Esophagus muscularis mucosa (tissue), 4 donors: Measurements from ENCODE around the gene PCCB. TPM values are rescaled to one million over a fixed set of nuclear protein-coding genes. Genes with fewer than 3 reads are reported as not detected.
"Not testable (repeated sequence)": the region's sequence is repeated elsewhere in the genome, so short reads cannot be mapped to it uniquely, and the experiment has no call there.

ENCODE experiments used
- DNase-seq: peaks from one replicate; pipeline ENCODE4 v3.0.0-alpha.2; 2017; ENCODE audit errors: extremely low spot score
- H3K27ac ChIP-seq, 4 donors: fragments of 200-600 bp; sonication (generic); replicated peaks in 1 of 4; 1 replicate in 3 of 4; 2 replicates in 1 of 4; pipeline ENCODE4 v1.5.1; 2016 to 2019; ENCODE audit warnings: mild to moderate bottlenecking in 1 of 4
- H3K27me3 ChIP-seq, 4 donors: fragments of 200-600 bp; sonication (generic); one replicate each; pipeline versions ENCODE4 v1.5.1 to v1.6.0; 2016 to 2019
- H3K36me3 ChIP-seq, 4 donors: fragments of 200-600 bp; sonication (generic); one replicate each; pipeline ENCODE4 v1.5.1; 2016 to 2019
- H3K4me1 ChIP-seq, 4 donors: fragments of 200-600 bp; sonication (generic); one replicate each; pipeline ENCODE4 v1.5.1; 2016 to 2019
- H3K4me3 ChIP-seq, 4 donors: fragments of 200-600 bp; sonication (generic); 1 replicate in 2 of 4; 2 replicates in 2 of 4; pipeline ENCODE4 v1.5.1; 2016 to 2019; ENCODE audit warnings: mild to moderate bottlenecking in 4 of 4, moderate library complexity in 1 of 4
- H3K9me3 ChIP-seq, 4 donors: fragments of 200-600 bp; sonication (generic); 1 replicate in 3 of 4; 2 replicates in 1 of 4; pipeline ENCODE4 v1.5.1; 2016 to 2019
- EP300 ChIP-seq: sonication (generic); formaldehyde crosslinking; IDR thresholded peaks from one replicate; pipeline ENCODE4 v1.6.1; 2017; ENCODE audit warnings: antibody characterized with exemption
- POLR2A ChIP-seq: fragments of 450-650 bp; IDR thresholded peaks from one replicate; pipeline ENCODE4 v1.6.1; 2017; ENCODE audit warnings: antibody characterized with exemption, moderate library complexity, mild to moderate bottlenecking, low read depth
- POLR2AphosphoS5 ChIP-seq, 2 donors: sonication (generic); formaldehyde crosslinking; IDR thresholded peaks; one replicate each; pipeline ENCODE4 v1.6.1; 2017; ENCODE audit warnings: antibody characterized with exemption in 2 of 2
- WGBS: methylation state at CpG from one replicate; pipeline ENCODE4 v1.1.5; 2018; 5-methylcytosine and 5-hydroxymethylcytosine counted together
- intact Hi-C: fragments of 100-400 bp; cut with DNase I; formaldehyde crosslinking; loops from one replicate; pipeline ENCODE4 v1.15.1; 2023
- total RNA-seq, 4 donors: library from RNA; depleted of rRNA; stranded (reverse); fragments of >200 nt; gene quantifications; one replicate each; pipeline versions ENCODE4 v1.1.0 to v1.2.1, GENCODE V29; 2016
- TF ChIP-seq, protein P1 (sequence below), 3 experiments: fragments of 200-600 bp in 2 of 3; fragments of 450-650 bp in 1 of 3; sonication (generic) in 2 of 3; IDR thresholded peaks; one replicate each; pipeline ENCODE4 v1.5.1; 2017 to 2019; ENCODE audit warnings: antibody characterized with exemption in 3 of 3, mild to moderate bottlenecking in 2 of 3, moderate library complexity in 1 of 3

Gene PCCB
- total RNA-seq, 4 donors from 2014 or later: 25.8 to 35.6 (median 31.4) TPM

DNA sequence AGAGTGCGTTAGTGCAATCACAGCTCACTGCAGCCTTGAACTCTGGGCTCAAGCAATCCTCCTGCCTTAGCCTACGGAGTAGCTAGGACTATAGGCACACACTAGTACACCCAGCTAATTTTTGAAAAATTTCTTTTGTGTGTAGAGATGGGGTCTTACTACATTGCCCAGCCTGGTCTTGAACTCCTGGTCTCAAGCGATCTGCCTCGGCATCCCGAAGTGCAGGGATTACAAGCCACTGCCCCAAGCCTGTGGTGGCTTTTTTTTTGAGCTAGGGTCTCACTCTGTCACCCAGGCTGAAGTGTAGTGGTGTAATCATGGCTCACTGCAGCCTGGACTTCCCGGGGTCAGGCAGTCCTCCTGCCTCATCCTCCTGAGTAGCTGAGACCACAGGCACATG, 17.1 kb downstream of the PCCB start:
- WGBS: 100% methylated on average over 6 of the region's 6 CpGs
- H3K4me1 ChIP-seq: no peaks in the 10 kb centered on the region
- H3K27me3 ChIP-seq: no peaks in the 10 kb centered on the region
- no peak overlapping the region for H3K4me3 ChIP-seq
- DNase-seq: no peak
- intact Hi-C loops: no loop called here
- no peaks in the 10 kb centered on the region for H3K9me3 ChIP-seq
- peaks cover 16 to 71% (median 34%) of the 10 kb centered on the region in 4 donors for H3K36me3 ChIP-seq
- H3K27ac ChIP-seq: no peak overlapping the region
- TF ChIP-seq POLR2AphosphoS5 (IDR thresholded peaks at IDR 0.05): no peak
- no peak for TF ChIP-seq POLR2A
- TF ChIP-seq EP300: no peak
- TF ChIP-seq, protein P1, sequence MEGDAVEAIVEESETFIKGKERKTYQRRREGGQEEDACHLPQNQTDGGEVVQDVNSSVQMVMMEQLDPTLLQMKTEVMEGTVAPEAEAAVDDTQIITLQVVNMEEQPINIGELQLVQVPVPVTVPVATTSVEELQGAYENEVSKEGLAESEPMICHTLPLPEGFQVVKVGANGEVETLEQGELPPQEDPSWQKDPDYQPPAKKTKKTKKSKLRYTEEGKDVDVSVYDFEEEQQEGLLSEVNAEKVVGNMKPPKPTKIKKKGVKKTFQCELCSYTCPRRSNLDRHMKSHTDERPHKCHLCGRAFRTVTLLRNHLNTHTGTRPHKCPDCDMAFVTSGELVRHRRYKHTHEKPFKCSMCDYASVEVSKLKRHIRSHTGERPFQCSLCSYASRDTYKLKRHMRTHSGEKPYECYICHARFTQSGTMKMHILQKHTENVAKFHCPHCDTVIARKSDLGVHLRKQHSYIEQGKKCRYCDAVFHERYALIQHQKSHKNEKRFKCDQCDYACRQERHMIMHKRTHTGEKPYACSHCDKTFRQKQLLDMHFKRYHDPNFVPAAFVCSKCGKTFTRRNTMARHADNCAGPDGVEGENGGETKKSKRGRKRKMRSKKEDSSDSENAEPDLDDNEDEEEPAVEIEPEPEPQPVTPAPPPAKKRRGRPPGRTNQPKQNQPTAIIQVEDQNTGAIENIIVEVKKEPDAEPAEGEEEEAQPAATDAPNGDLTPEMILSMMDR (IDR thresholded peaks at IDR 0.05): no peak

DNA sequence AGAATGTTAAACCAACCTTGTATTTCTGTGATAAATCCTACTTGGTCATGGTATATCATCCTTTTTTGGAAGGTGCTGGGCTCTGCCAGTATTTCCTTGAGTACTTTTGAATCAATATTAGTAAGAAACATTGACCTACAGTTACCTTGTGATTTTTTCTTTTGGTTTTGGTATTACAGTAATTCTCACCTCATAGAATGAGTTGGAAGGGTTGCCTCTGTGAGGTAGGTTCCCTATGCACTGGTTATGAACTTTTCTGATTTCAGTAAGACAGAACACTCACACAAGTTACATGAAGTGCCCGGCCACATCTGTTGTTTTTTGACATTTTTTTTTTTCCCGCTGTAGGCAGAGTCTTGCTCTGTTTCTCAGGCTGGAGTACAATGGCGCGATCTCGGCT, 20.0 kb downstream of the PCCB start:
- intact Hi-C loops: no loop called here
- 97% methylated on average over 5 of the region's 5 CpGs for WGBS
- no peak for DNase-seq
- Histone ChIP-seq H3K27ac (no peak overlapping the region), H3K27me3 (no peaks in the 10 kb centered on the region), H3K4me1 (no peaks in the 10 kb centered on the region), H3K4me3 (no peak overlapping the region), H3K36me3 (peaks cover 8 to 42% (median 17%) of the 10 kb centered on the region in 4 donors), H3K9me3 (no peaks in the 10 kb centered on the region)
- no peak for TF ChIP-seq POLR2A
- no peak for TF ChIP-seq EP300
- TF ChIP-seq POLR2AphosphoS5 (IDR thresholded peaks at IDR 0.05): no peak
- TF ChIP-seq, protein P1 (IDR thresholded peaks at IDR 0.05): no peak

DNA sequence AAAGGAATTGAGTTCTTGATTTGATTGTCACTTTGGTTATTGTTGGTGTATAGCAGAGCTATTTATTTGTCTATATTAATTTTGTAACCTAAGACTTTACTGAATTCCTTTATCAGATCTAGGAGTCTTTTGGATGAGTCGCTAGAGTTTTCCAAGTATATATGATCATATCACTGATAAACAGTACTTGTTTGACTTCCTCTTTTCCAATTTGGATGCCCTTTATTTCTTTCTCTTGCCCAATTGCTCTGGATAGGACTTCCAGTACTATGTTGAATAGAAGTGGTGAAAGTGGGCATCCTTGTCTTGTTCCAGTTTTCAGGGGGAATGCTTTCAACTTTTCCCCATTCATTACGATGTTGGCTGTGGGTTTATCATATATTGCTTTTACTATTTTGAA, 21.5 kb downstream of the PCCB start:
- DNase-seq, H3K27ac ChIP-seq, H3K27me3 ChIP-seq, H3K4me1 ChIP-seq, intact Hi-C loops, H3K4me3 ChIP-seq, H3K9me3 ChIP-seq: not testable (repeated sequence)
- WGBS: 90% methylated on average over 2 of the region's 2 CpGs
- H3K36me3 ChIP-seq: peaks cover 4 to 30% (median 14%) of the 10 kb centered on the region in 4 donors

DNA sequence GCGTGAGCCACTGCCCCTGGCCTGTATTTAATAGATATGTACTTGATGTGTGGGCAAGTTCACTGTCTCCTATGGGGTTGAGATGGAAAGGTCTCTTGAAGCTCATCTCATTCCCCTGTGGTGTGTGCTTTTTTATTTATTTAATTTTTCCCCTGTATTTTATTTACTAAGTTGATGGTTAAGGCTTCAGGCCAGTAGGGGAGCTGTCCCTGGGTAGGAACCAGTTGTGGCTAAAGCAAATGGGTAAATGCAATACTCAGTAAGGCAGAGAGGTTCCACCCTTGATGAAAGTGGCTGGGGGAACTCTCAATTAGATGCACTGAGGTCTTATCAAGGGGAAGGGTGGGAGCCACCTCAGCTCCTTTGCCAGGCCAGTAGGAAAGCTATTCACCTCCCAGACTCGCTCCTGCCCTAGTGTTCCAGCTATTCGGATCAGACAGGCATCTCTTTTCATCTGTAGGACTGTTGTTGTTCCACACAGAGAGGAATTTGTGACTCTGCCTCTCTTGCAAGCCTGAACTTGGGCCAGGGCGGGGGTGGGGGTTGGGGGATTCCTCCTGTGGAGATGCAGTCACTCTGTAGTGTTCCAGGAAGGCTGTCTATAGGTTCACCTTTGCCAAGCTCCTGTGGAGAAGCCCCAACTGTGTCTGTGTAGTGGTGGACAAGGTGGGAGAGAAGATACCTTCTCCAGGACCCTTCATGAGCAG, 26.1 kb downstream of the PCCB start:
- no peak for DNase-seq
- no peak overlapping the region for H3K27ac ChIP-seq
- peaks cover 0 to 24% (median 21%) of the 10 kb centered on the region in 4 donors for H3K9me3 ChIP-seq
- no peaks in the 10 kb centered on the region for H3K4me1 ChIP-seq
- 93% methylated on average over 4 of the region's 4 CpGs for WGBS
- intact Hi-C loops: no loop called here
- TF ChIP-seq EP300: no peak
- TF ChIP-seq POLR2A: no peak
- TF ChIP-seq, protein P1 (IDR thresholded peaks at IDR 0.05): no peak
- no peak for TF ChIP-seq POLR2AphosphoS5 (IDR thresholded peaks at IDR 0.05)
- no peak overlapping the region for H3K4me3 ChIP-seq
- H3K36me3 ChIP-seq: peaks cover 7 to 38% (median 18%) of the 10 kb centered on the region in 4 donors
- H3K27me3 ChIP-seq: no peaks in the 10 kb centered on the region

DNA sequence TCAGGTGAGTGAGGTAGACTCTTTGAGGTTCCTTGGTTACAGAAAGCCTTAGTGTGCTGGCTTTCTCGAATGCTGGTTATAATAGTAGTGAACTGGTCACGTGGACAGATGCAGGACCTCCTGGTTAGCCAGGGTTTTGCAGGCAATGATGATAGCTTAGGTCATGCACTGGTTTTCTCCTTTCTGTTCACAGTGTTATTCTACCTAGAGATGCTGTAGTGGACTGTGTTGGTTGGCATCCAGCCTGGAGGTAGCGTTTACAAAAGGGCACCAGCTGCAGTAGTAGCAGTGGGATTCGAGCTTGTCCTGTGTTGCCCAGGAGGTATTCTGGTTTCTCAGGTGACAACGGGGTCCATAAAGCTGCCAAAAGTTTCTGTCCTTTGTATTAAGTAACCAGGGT, 27.0 kb downstream of the PCCB start:
- intact Hi-C loops: no loop called here
- Histone ChIP-seq H3K27ac (no peak overlapping the region), H3K36me3 (peaks cover 7 to 38% (median 18%) of the 10 kb centered on the region in 4 donors), H3K4me1 (peaks cover 0 to 4% (median 2%) of the 10 kb centered on the region in 4 donors), H3K4me3 (no peak overlapping the region), H3K27me3 (no peaks in the 10 kb centered on the region), H3K9me3 (peaks cover 0 to 31% (median 24%) of the 10 kb centered on the region in 4 donors)
- DNase-seq: no peak
- no peak for TF ChIP-seq EP300
- TF ChIP-seq POLR2A: no peak
- no peak for TF ChIP-seq POLR2AphosphoS5 (IDR thresholded peaks at IDR 0.05)
- TF ChIP-seq, protein P1 (IDR thresholded peaks at IDR 0.05): no peak
- WGBS: 93% methylated on average over 5 of the region's 5 CpGs
